Activated naive CD4-positive, alpha-beta T cell treated with anti-CD3 and anti-CD28 coated beads, Interleukin-2, amount 50 U/mL, for 24 hours (primary cell): ENCODE results near the gene OXNAD1.
A peak's percentile ranks its signal among the peaks of the same experiment; 100 is the strongest.

Source experiments
- H3K27ac Mint-ChIP-seq: one replicate; pipeline ENCODE4 v1.8.0; 2021; ENCODE audit warnings: mild to moderate bottlenecking, mixed read lengths
- H3K27me3 Mint-ChIP-seq: one replicate; pipeline ENCODE4 v1.8.0; 2021; ENCODE audit warnings: mixed read lengths
- H3K36me3 Mint-ChIP-seq: one replicate; pipeline ENCODE4 v1.8.0; 2021; ENCODE audit warnings: mixed read lengths
- H3K4me1 Mint-ChIP-seq: one replicate; pipeline ENCODE4 v1.8.0; 2021; ENCODE audit warnings: mixed read lengths
- H3K4me3 Mint-ChIP-seq: one replicate; pipeline ENCODE4 v1.8.0; 2021; ENCODE audit warnings: mild to moderate bottlenecking, mixed read lengths
- H3K9me3 Mint-ChIP-seq: one replicate; pipeline ENCODE4 v1.8.0; 2021; ENCODE audit warnings: mixed read lengths

The OXNAD1 gene, protein sequence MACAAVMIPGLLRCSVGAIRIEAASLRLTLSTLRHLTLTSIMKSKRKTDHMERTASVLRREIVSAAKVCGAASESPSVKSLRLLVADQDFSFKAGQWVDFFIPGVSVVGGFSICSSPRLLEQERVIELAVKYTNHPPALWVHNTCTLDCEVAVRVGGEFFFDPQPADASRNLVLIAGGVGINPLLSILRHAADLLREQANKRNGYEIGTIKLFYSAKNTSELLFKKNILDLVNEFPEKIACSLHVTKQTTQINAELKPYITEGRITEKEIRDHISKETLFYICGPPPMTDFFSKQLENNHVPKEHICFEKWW

GRCh38 chr3:16264708-16265454 is at the start of gene OXNAD1, which contains the start of gene DPH3:
Gene OXNAD1 (plus strand): TSS chr3:16265212. CDS start chr3:16270953, 5,741 bp downstream.
Gene DPH3 (minus strand): TSS chr3:16264943. CDS start chr3:16264876, 67 bp downstream.
- Mint-ChIP-seq H3K27me3 (no peaks in the 10 kb centered on the region), H3K27ac (peak within 1 kb of the TSS; percentile 99), H3K4me1 (peaks cover 40% of the 10 kb centered on the region), H3K36me3 (peaks cover 8% of the 10 kb centered on the region), H3K9me3 (no peaks in the 10 kb centered on the region), H3K4me3 (peak within 1 kb of the TSS; percentile 95)

DNA sequence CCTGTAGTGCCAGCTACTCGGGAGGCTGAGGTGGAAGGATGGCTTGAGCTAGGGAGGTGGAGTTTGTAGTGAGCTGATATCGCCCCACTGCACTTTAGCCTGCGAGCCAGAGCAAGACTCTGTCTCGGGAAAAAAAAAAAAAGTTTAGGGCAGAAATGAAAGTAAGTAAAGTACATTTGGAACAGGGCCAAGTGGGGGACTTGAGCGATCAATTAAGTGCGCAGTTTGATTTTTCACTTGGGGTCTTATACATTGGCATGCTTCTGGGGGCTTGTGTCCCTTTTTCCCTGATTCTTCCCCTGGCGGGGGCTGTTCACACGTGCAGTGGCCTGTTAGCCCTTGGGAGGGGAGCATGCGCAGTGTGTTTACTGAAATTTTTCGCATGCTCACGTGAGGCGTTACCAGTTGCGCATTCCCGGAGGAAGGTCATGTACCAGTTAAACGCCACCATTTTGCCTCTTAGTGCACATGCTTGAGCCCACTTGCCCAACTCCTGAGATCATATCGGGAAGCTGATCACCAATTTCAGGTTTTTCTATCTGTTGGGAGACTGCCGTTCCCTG is 48.6 kb upstream of the OXNAD1 start:
- Mint-ChIP-seq H3K4me1 (no peaks in the 10 kb centered on the region), H3K36me3 (no peaks in the 10 kb centered on the region), H3K9me3 (no peaks in the 10 kb centered on the region), H3K27me3 (no peaks in the 10 kb centered on the region), H3K4me3 (no peak overlapping the region), H3K27ac (no peak overlapping the region)

- Mint-ChIP-seq H3K4me3 (no peak overlapping the region), H3K9me3 (no peaks in the 10 kb centered on the region), H3K27ac (no peak overlapping the region), H3K4me1 (no peaks in the 10 kb centered on the region), H3K27me3 (no peaks in the 10 kb centered on the region), H3K36me3 (no peaks in the 10 kb centered on the region)
Observed at GRCh38 chr3:16219777-16220176, 45.2 kb upstream of the OXNAD1 start.

- no peaks in the 10 kb centered on the region for H3K36me3 Mint-ChIP-seq
- H3K27ac Mint-ChIP-seq, result no peak overlapping the region
- H3K27me3 Mint-ChIP-seq, result no peaks in the 10 kb centered on the region
- H3K4me3 Mint-ChIP-seq, result no peak overlapping the region
- H3K9me3 Mint-ChIP-seq, result no peaks in the 10 kb centered on the region
- no peaks in the 10 kb centered on the region for H3K4me1 Mint-ChIP-seq
Observed at GRCh38 chr3:16221990-16222389, 43.0 kb upstream of the OXNAD1 start.

DNA sequence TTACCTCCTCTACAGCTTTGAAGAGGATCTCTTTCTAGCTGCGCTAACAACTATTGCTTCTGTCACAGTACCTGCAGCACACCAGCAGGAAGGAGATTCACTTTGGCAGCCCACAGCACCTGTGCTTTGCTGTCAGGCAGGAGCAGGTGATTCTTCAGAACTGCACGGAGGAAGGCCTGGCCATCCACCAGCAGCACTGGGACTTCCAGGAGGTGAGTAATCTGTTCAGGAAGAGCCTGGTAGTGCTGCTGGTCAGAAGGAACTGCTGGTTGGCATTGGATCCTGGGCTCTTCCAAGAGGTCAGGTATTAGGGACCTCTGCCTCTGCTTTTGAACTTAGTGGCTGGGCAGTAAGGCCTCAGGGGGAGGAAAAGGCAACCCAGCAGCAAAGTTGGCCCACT is 42.5 kb upstream of the OXNAD1 start:
- Mint-ChIP-seq H3K4me3 (no peak overlapping the region), H3K4me1 (no peaks in the 10 kb centered on the region)

DNA sequence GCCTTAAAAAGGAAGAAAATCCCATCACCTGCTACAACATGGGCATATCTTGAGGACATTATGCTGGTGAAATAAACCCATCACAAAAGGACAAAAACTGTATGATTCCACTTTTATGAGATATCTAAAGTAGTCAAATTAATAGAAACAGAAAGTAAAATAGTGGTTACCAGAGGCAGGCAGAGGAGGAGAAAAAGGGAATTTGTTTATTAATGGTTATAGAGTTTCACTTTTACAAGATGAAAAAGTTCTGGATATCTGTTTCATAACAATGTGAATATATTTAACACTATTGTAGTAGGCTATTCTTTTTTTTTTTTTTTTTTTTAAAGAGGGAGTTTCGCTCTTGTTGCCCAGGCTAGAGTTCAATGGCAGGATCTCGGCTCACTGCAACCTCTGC is 40.7 kb upstream of the OXNAD1 start:
- Mint-ChIP-seq H3K36me3 (no peaks in the 10 kb centered on the region), H3K27me3 (no peaks in the 10 kb centered on the region), H3K4me1 (no peaks in the 10 kb centered on the region), H3K9me3 (no peaks in the 10 kb centered on the region), H3K4me3 (no peak overlapping the region), H3K27ac (no peak overlapping the region)

More for the DNA sequence above, 42.5 kb upstream of the OXNAD1 start:
- Mint-ChIP-seq H3K27ac (no peak overlapping the region), H3K9me3 (no peaks in the 10 kb centered on the region), H3K36me3 (no peaks in the 10 kb centered on the region), H3K27me3 (no peaks in the 10 kb centered on the region)

- no peak overlapping the region for H3K4me3 Mint-ChIP-seq
- H3K27ac Mint-ChIP-seq, result no peak overlapping the region
- no peaks in the 10 kb centered on the region for H3K36me3 Mint-ChIP-seq
- peaks cover 3% of the 10 kb centered on the region for H3K27me3 Mint-ChIP-seq
- H3K4me1 Mint-ChIP-seq, result no peaks in the 10 kb centered on the region
- no peaks in the 10 kb centered on the region for H3K9me3 Mint-ChIP-seq
Observed at GRCh38 chr3:16227566-16227965, 37.4 kb upstream of the OXNAD1 start.

DNA sequence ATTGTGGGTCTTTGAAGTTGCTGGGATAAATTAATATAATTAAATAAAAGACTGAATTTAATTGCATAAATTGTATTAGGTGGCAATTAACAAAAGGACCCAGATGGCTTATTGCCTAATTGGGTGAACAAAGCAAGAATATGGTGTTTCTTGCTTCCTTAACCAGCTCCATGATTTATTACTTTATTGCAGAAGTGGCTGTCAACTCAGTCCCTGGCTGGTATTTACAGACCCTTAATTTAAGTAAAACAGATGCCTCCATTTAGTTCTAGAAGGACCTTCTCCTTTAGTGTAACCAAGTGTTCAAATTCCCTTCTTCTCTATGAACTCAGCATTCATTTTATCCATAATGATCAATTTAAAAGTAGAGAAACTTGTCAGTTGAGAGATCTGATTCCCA is 35.3 kb upstream of the OXNAD1 start:
- Mint-ChIP-seq H3K27ac (no peak overlapping the region), H3K27me3 (peaks cover 6% of the 10 kb centered on the region), H3K36me3 (no peaks in the 10 kb centered on the region), H3K4me1 (no peaks in the 10 kb centered on the region), H3K4me3 (no peak overlapping the region), H3K9me3 (no peaks in the 10 kb centered on the region)

DNA sequence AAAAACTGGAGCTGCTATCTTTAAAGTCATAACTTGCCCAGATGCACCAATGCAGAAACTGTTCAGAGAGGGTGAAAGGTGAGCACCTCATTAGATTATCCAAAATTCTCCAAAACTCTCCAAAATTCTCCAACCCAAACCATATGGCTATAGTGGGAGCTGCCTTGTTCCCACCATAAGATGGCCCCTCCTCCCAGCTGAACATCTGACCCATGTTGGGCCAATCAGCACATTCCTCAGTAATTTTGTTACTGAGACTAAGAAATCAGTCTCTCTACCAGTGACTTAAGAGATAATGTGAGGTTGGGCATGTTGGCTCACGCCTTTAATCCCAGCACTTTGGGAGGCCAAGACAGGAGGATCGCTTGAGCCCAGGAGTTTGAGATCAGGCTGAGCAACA is 33.0 kb upstream of the OXNAD1 start:
- no peak overlapping the region for H3K4me3 Mint-ChIP-seq
- H3K9me3 Mint-ChIP-seq, result no peaks in the 10 kb centered on the region
- no peaks in the 10 kb centered on the region for H3K4me1 Mint-ChIP-seq
- no peaks in the 10 kb centered on the region for H3K36me3 Mint-ChIP-seq
- no peak overlapping the region for H3K27ac Mint-ChIP-seq
- H3K27me3 Mint-ChIP-seq, result peaks cover 6% of the 10 kb centered on the region

DNA sequence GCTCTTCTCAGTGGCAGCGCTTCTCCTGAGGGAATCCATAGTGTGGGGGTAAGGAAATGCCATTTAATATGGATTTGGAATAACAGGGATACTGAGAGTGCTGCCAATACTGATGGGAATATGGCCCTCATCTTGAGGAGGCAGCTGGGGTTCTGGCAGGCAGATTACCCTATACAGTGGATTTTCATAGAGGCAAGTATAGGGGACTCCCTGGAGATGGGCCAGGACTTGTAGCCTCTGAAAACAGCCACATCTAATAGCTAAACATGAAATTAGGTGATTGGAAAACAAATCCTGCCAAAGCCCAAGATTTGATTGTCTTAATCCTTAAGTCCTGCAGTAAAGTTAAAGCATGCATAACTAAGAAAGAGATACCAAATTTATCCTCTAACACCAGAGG is 31.2 kb upstream of the OXNAD1 start:
- no peak overlapping the region for H3K27ac Mint-ChIP-seq
- no peaks in the 10 kb centered on the region for H3K9me3 Mint-ChIP-seq
- H3K36me3 Mint-ChIP-seq, result no peaks in the 10 kb centered on the region
- H3K4me1 Mint-ChIP-seq, result no peaks in the 10 kb centered on the region
- peaks cover 6% of the 10 kb centered on the region for H3K27me3 Mint-ChIP-seq
- H3K4me3 Mint-ChIP-seq, result no peak overlapping the region

- Mint-ChIP-seq H3K36me3 (no peaks in the 10 kb centered on the region), H3K9me3 (no peaks in the 10 kb centered on the region), H3K4me1 (no peaks in the 10 kb centered on the region), H3K27me3 (peaks cover 6% of the 10 kb centered on the region), H3K4me3 (no peak overlapping the region), H3K27ac (no peak overlapping the region)
Observed at GRCh38 chr3:16234281-16234680, 30.7 kb upstream of the OXNAD1 start.

GRCh38 chr3:16236030-16236639 is 28.9 kb upstream of the OXNAD1 start:
- Mint-ChIP-seq H3K36me3 (no peaks in the 10 kb centered on the region), H3K27ac (no peak overlapping the region), H3K4me1 (no peaks in the 10 kb centered on the region), H3K4me3 (no peak overlapping the region), H3K27me3 (peaks cover 3% of the 10 kb centered on the region), H3K9me3 (no peaks in the 10 kb centered on the region)

- H3K4me1 Mint-ChIP-seq, result no peaks in the 10 kb centered on the region
Observed at GRCh38 chr3:16236856-16237393, 28.1 kb upstream of the OXNAD1 start.

GRCh38 chr3:16239086-16239770 is 25.8 kb upstream of the OXNAD1 start:
- H3K9me3 Mint-ChIP-seq, result no peaks in the 10 kb centered on the region
- H3K27me3 Mint-ChIP-seq, result no peaks in the 10 kb centered on the region
- no peak overlapping the region for H3K4me3 Mint-ChIP-seq
- H3K27ac Mint-ChIP-seq, result no peak overlapping the region
- H3K4me1 Mint-ChIP-seq, result no peaks in the 10 kb centered on the region
- H3K36me3 Mint-ChIP-seq, result no peaks in the 10 kb centered on the region

More at GRCh38 chr3:16236856-16237393, 28.1 kb upstream of the OXNAD1 start:
- Mint-ChIP-seq H3K36me3 (no peaks in the 10 kb centered on the region), H3K27ac (no peak overlapping the region), H3K4me3 (no peak overlapping the region), H3K27me3 (peaks cover 3% of the 10 kb centered on the region), H3K9me3 (no peaks in the 10 kb centered on the region)

GRCh38 chr3:16239780-16240179 is 25.2 kb upstream of the OXNAD1 start:
- Mint-ChIP-seq H3K4me1 (no peaks in the 10 kb centered on the region), H3K27ac (no peak overlapping the region), H3K36me3 (no peaks in the 10 kb centered on the region), H3K4me3 (no peak overlapping the region), H3K27me3 (no peaks in the 10 kb centered on the region), H3K9me3 (no peaks in the 10 kb centered on the region)
